ENCODE measurements around the gene LAMP1.
A peak's percentile ranks its signal among the peaks of the same experiment; 100 is the strongest.
"Not testable (repeated sequence)": the region's sequence is repeated elsewhere in the genome, so short reads cannot be mapped to it uniquely, and the experiment has no call there.

Gene LAMP1

GRCh38 chr13:113296823-113297369 is at the start of gene LAMP1:
TSS of gene LAMP1 (plus strand) at chr13:113297239. CDS start at chr13:113297435, 196 bp downstream.
- H3K4me3 ChIP-seq (ENCODE audit: low read depth, low read length), result peak within 1 kb of the TSS; percentile 69
- TF ChIP-seq CTCF (IDR thresholded peaks at IDR 0.05; ENCODE audit: low read depth, low read length), result no peak

DNA sequence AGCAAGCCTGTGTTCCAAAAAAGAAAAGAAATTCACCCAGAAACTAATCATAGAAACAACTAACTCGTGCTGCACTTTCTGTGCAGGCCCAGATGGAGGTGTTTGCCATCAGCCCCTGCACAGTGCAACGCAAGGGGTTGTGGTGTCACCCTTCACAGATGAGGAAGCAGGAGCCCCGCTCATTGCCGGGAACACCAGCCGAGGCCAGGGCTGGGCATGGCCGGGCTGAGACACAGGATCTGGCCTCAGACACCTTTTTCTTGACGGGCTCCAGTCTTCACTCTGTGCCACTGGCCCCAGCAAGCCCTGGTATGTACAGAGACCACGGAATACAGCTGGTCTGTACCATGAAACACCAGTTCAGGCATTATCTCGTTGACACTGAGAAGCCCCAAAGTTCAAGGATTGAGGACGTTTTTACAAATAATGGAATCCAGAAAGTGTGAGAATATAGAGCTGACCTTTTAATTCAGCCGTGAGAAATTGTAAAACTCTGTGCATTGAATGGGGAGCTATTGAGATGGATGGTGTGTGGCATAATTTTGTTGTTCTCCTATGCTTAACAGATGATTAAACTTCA is 44.4 kb upstream of the LAMP1 start:
- H3K4me3 ChIP-seq (ENCODE audit: low read depth, low read length), result no peak overlapping the region

GRCh38 chr13:113257908-113258307 is 39.1 kb upstream of the LAMP1 start:
- H3K4me3 ChIP-seq (ENCODE audit: low read depth, low read length), result not testable (repeated sequence)

More for the DNA sequence above, 44.4 kb upstream of the LAMP1 start:
- no peak for TF ChIP-seq CTCF (IDR thresholded peaks at IDR 0.05; ENCODE audit: low read depth, low read length)

DNA sequence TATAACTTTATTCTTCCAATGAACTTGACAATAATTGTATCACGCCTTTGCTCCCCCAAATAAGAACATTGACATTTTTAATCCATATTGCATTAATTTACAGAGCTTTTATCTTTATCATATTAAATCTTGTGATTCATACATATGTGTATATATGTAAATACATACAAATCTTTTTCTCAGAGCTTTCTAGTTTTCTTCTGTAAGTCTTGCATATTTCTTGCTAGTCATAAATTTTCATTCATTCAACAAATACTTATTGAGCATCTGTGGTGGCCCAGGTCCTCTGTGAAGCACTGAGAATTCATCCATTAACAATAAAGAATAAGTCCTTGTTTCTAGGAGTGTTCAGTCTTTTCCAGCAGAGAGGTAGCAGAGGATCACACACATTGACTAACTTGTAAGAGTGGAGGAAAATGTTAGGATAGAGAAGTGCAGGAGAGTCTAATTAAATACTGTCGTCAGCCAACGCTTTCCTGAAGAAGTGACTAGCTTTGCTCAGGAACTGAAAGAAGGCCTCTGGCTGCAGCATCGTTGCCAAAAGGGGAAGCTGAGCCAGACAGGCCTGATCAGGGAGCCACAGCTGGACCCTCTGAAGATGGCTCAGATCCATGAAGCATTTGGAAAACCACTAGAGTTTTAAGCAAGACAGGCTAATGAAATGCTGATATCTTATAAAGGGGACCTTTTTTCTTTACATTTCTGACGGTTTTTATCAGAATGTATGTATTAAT is 38.6 kb upstream of the LAMP1 start:
- TF ChIP-seq CTCF (IDR thresholded peaks at IDR 0.05; ENCODE audit: low read depth, low read length), result no peak

DNA sequence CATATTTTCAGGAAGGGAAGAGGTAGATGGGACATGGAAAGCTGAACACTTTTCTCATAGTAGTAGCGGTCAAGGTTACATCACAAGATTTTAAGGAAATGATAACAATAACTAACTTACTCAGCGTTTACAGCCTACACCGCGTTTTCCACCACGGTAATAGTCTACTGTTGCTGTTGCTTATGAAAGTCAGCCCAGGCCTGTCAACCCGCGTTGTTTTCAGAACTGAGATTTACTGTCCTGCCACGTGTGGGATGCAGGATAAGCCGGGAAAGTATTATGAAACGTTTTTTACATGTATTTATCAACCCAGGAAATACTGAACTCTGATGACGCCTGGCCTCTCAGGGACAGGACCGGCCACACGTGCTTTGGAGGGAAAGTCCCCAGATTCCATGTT is 36.0 kb upstream of the LAMP1 start:
- no peak for TF ChIP-seq CTCF (IDR thresholded peaks at IDR 0.05; ENCODE audit: low read depth, low read length)
- H3K4me3 ChIP-seq (ENCODE audit: low read depth, low read length), result no peak overlapping the region

More for the DNA sequence above, 38.6 kb upstream of the LAMP1 start:
- H3K4me3 ChIP-seq (ENCODE audit: low read depth, low read length), result no peak overlapping the region

GRCh38 chr13:113263016-113263415 is 34.0 kb upstream of the LAMP1 start:
- H3K4me3 ChIP-seq (ENCODE audit: low read depth, low read length), result not testable (repeated sequence)

DNA sequence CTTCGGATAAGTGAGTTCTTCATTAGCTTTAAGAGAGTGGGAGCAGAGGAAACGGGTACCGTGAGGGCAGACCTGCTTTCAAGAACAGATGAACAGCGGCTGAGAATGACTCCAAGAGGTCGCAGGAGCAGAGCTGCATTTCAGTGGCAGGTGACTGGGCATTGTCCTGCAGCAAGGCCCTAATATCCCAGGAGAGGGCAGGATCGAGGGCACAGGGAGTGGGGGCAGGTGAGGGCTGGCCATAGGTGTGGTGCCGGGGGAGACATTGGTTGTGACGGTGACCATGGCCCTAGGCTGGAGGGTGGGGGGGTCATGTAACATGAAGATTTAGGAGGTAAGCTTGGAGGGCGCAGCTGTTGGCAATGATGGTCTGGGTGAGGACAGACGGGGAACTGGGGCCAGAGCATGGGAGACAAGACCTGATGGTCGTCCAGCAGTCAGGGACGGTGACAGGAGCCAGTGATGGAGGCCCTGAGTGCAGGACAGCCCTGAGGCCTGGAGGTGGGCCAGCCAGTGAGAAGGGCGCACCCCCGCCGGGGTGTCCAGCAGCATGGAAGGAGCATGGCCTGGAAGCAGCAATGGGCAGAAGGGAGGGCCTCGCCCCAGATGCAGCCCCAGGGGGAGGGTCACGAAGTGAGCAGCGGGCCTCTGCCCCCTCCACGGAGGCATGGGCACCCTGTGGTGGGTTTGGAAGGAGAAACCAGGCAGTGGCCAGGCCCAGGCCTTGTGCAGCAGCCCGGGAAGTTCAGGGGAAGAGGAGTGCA is 29.2 kb upstream of the LAMP1 start:
- TF ChIP-seq CTCF (IDR thresholded peaks at IDR 0.05; ENCODE audit: low read depth, low read length), result no peak
- no peak overlapping the region for H3K4me3 ChIP-seq (ENCODE audit: low read depth, low read length)

DNA sequence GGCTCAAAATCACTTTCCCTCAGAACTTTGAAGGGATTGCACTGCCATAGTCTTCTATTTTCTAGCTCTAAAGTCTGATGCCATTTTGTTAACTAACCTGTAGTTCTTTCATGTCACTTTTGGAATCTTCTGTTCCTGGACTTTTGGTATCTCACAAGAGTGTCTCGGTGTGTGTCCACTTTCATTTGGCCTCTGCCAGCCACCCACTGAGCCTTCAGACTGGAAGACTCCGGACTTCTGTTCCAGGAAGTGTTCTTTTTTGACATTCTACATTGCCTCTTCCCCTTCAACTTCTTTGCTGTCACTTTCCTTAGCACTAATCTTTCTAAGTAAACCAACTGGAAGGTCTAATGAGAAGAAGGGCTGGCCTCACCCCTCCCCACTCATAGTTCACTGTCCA is 25.0 kb upstream of the LAMP1 start:
- no peak overlapping the region for H3K4me3 ChIP-seq (ENCODE audit: low read depth, low read length)
- no peak for TF ChIP-seq CTCF (IDR thresholded peaks at IDR 0.05; ENCODE audit: low read depth, low read length)
